ENCODE results near the gene TNNI3. TPM values are rescaled to one million over a fixed set of nuclear protein-coding genes. Genes with fewer than 3 reads are reported as not detected.
A peak's percentile ranks its signal among the peaks of the same experiment; 100 is the strongest.

The TNNI3 gene
- total RNA-seq, 1 donor from 2014 or later, result not detected

DNA sequence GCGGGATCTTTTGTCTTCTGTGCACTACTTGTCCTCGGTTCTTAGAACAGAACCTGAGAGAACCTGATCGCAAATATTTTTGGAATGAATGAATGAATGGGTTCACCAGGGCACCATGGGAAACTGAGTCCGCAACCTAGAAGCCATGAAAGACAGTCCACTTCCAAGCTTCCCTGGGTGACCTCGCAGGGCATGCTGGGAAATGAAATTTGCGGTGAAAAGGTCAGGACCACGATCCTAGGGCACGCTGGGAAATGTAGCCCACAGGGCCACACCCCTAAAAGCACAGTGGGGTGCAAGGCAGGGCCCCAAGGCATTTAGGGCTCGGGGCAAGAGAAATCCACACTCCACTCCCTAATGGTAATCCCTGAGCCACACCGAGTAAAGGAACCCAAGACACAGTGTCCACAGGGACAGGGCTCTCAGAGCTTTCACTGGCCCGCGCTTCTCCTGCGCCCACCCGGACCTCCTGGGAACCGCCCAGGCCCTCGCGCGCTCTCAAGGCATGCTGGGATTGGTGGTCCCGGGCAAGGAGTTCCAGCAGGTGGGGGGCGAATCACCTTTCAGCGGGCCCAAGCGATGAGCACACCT is 39.0 kb downstream of the TNNI3 start:
- Histone ChIP-seq H3K4me3 (peak overlapping the region; percentile 73 to 76), H3K9me3 (no peaks in the 10 kb centered on the region), H3K27ac (peak overlapping the region; percentile 74 to 79), H3K36me3 (no peaks in the 10 kb centered on the region), H3K4me1 (peaks cover 13 to 32% of the 10 kb centered on the region in 2 donors), H3K27me3 (no peaks in the 10 kb centered on the region)
- intact Hi-C loops (cut with DNase I), result loop anchor here (5.0 to 10.0 kb wide), 7 partner anchors 164 to 1254 kb away; partner anchors contain the start of genes BRSK1, CDC42EP5, HSPBP1 and MYADM
- DNase-seq (ENCODE audit: low spot score in 2 of 2), result peak in 1 of 2 donors; percentile 73
- TF ChIP-seq, protein P1, sequence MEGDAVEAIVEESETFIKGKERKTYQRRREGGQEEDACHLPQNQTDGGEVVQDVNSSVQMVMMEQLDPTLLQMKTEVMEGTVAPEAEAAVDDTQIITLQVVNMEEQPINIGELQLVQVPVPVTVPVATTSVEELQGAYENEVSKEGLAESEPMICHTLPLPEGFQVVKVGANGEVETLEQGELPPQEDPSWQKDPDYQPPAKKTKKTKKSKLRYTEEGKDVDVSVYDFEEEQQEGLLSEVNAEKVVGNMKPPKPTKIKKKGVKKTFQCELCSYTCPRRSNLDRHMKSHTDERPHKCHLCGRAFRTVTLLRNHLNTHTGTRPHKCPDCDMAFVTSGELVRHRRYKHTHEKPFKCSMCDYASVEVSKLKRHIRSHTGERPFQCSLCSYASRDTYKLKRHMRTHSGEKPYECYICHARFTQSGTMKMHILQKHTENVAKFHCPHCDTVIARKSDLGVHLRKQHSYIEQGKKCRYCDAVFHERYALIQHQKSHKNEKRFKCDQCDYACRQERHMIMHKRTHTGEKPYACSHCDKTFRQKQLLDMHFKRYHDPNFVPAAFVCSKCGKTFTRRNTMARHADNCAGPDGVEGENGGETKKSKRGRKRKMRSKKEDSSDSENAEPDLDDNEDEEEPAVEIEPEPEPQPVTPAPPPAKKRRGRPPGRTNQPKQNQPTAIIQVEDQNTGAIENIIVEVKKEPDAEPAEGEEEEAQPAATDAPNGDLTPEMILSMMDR (IDR thresholded peaks at IDR 0.05), result no peak

DNA sequence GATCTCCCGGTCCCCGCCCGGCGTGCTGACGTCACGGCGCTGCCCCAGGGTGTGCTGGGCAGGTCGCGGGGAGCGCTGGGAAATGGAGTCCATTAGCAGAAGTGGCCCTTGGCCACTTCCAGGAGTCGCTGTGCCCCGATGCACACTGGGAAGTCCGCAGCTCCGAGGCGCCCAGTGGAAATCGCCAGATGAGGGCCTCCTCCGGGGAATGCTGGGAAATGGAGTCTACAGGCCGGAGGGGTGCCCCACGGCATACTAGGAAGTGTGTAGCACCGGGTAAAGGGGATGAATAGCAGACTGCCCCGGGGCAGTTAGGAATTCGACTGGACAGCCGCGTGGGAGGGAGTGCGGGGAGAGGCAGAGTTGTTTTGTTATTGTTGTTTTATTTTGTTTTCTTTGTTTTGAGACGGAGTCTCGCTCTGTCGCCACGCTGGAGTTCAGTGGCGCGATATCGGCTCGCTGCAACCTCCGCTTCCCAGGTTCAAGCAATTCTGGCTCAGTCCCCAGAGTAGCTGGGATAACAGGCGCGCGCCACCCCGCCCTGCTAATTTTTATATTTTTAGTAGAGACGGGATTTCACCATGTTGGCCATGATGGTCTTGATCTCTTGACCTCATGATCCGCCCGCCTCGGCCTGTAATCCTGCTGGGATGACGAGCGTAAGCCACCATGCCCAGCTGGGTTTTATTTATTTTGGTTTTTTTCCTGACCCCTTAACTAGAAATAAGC is 39.7 kb downstream of the TNNI3 start:
- Histone ChIP-seq H3K27ac (peak overlapping the region; percentile 74 to 79), H3K9me3 (no peaks in the 10 kb centered on the region), H3K36me3 (no peaks in the 10 kb centered on the region), H3K4me3 (peak overlapping the region; percentile 76 to 81), H3K4me1 (peaks cover 13 to 37% of the 10 kb centered on the region in 2 donors), H3K27me3 (no peaks in the 10 kb centered on the region)
- DNase-seq (ENCODE audit: low spot score in 2 of 2), result peak; percentile 98 to 100
- TF ChIP-seq, protein P1 (IDR thresholded peaks at IDR 0.05), result no peak
- intact Hi-C loops (cut with DNase I), result loop anchor here (1.0 to 10.0 kb wide), 12 partner anchors 55 to 1253 kb away; partner anchors contain the start of genes BRSK1, CDC42EP5, FIZ1 and HSPBP1

- Histone ChIP-seq H3K4me1 (peaks cover 13 to 38% of the 10 kb centered on the region in 2 donors), H3K27me3 (no peaks in the 10 kb centered on the region), H3K4me3 (peak within 1 kb of the TSS; percentile 76 to 81), H3K36me3 (peaks cover 0 to 5% of the 10 kb centered on the region in 2 donors), H3K27ac (peak within 1 kb of the TSS; percentile 79 to 87), H3K9me3 (no peaks in the 10 kb centered on the region)
- no peak for DNase-seq (ENCODE audit: low spot score in 2 of 2)
- TF ChIP-seq, protein P1 (IDR thresholded peaks at IDR 0.05), result no peak
- intact Hi-C loops (cut with DNase I), result loop anchor here (1.0 to 10.0 kb wide), 12 partner anchors 54 to 1252 kb away; partner anchors contain the start of genes BRSK1, CDC42EP5, FIZ1 and HSPBP1
These were observed 40.5 kb downstream of the TNNI3 start, which contains the start of gene PPP1R12C for GRCh38 chr19:55116859-55117662. TSS of gene PPP1R12C (minus strand) at chr19:55117637. CDS start at chr19:55117543, 94 bp downstream.

- H3K4me1 ChIP-seq, result peaks cover 13 to 38% of the 10 kb centered on the region in 2 donors
- peak in 1 of 2 donors; percentile 84 for DNase-seq (ENCODE audit: low spot score in 2 of 2)
- H3K27ac ChIP-seq, result peak overlapping the region; percentile 79 to 87
- H3K36me3 ChIP-seq, result peaks cover 0 to 8% of the 10 kb centered on the region in 2 donors
- TF ChIP-seq, protein P1 (IDR thresholded peaks at IDR 0.05), result no peak
- H3K4me3 ChIP-seq, result peak overlapping the region; percentile 76 to 81
- no peaks in the 10 kb centered on the region for H3K9me3 ChIP-seq
- intact Hi-C loops (cut with DNase I), result loop anchor here (2.0 to 10.0 kb wide), 10 partner anchors 54 to 1252 kb away; partner anchors contain the start of genes BRSK1, CDC42EP5, FIZ1 and HSPBP1
- no peaks in the 10 kb centered on the region for H3K27me3 ChIP-seq
These were observed 41.2 kb downstream of the TNNI3 start for GRCh38 chr19:55116232-55116858.
